Kidney (tissue), 14 donors: ENCODE measurements around the gene SLAIN2. TPM values are rescaled to one million over a fixed set of nuclear protein-coding genes. Genes with fewer than 3 reads are reported as not detected.
A peak's percentile ranks its signal among the peaks of the same experiment; 100 is the strongest.
"Not testable (repeated sequence)": the region's sequence is repeated elsewhere in the genome, so short reads cannot be mapped to it uniquely, and the experiment has no call there.

ENCODE experiments used
- DNase-seq, 5 donors: peaks; one replicate each; pipeline ENCODE4 v3.0.0-alpha.2; 2013 to 2020
- FAIRE-seq: peaks from 2 replicates; lab custom pipeline; 2012; peaks lifted over from hg19 to GRCh38; lab: Jason Lieb, UNC
- H3K27ac ChIP-seq, 2 donors: one replicate each; pipeline ENCODE4 v1.7.0; 2013; ENCODE audit warnings: low read depth in 2 of 2, low read length in 2 of 2, inconsistent platforms in 1 of 2
- H3K27me3 ChIP-seq: one replicate; pipeline ENCODE4 v1.7.1; 2013; ENCODE audit warnings: low read length, inconsistent platforms; ENCODE audit not compliant: control insufficient read depth, insufficient read depth
- H3K36me3 ChIP-seq, 3 donors: one replicate each; pipeline versions ENCODE4 v1.7.0 to v1.7.1; 2013; ENCODE audit warnings: low read length in 3 of 3, control low read depth in 1 of 3, inconsistent platforms in 1 of 3; ENCODE audit not compliant: insufficient read depth in 3 of 3, control insufficient read depth in 2 of 3
- H3K4me1 ChIP-seq, 3 donors: one replicate each; pipeline versions ENCODE4 v1.7.0 to v1.7.1; 2013; ENCODE audit warnings: low read length in 3 of 3, inconsistent platforms in 1 of 3, low read depth in 1 of 3; ENCODE audit not compliant: control insufficient read depth in 2 of 3, insufficient read depth in 2 of 3
- H3K4me3 ChIP-seq, 3 donors: one replicate each; pipeline versions ENCODE4 v1.7.0 to v1.8.1; 2013; ENCODE audit warnings: low read length in 3 of 3, control low read depth in 1 of 3, inconsistent platforms in 1 of 3
- H3K9ac ChIP-seq, 3 donors: one replicate each; pipeline versions ENCODE4 v1.7.0 to v1.7.1; 2013; ENCODE audit warnings: low read length in 3 of 3, control low read depth in 1 of 3, inconsistent platforms in 1 of 3
- H3K9me3 ChIP-seq, 3 donors: one replicate each; pipeline versions ENCODE4 v1.7.0 to v1.7.1; 2013; ENCODE audit warnings: low read length in 3 of 3, control low read depth in 1 of 3, inconsistent platforms in 1 of 3; ENCODE audit not compliant: control insufficient read depth in 2 of 3, insufficient read depth in 1 of 3
- intact Hi-C: fragments of 100-400 bp; cut with DNase I; formaldehyde crosslinking; loops from one replicate; pipeline ENCODE4 v1.11.1; 2022
- polyA plus RNA-seq: library from polyadenylated mRNA; stranded (reverse); fragments of 350-450 nt; fragmentation: Illumina TruSeq; extraction: RNeasy Lipid Tissue Mini Kit (QIAGEN cat#74804); gene quantifications from one replicate; pipeline ENCODE4 v1.2.3, GENCODE V29; 2014; ENCODE audit warnings: low read depth, low replicate concordance; ENCODE audit not compliant: insufficient read depth
- total RNA-seq: library from RNA; stranded (reverse); fragmentation: NEBNext Ultra II Directional; extraction: Animal tissue kit (Norgen Biotek cat#: 25700); gene quantifications from one replicate; pipeline ENCODE4 v1.2.1, GENCODE V29; 2021
- TF ChIP-seq, protein P1 (sequence below): IDR thresholded peaks from 3 replicates; pipeline ENCODE4 v1.5.1; 2012; ENCODE audit warnings: mild to moderate bottlenecking, moderate library complexity, borderline replicate concordance; ENCODE audit not compliant: insufficient read depth; ENCODE audit errors: extremely low read depth
- donor health status: control.
- donor health status: control.
- donor health status: control.
- donor health status: control.
- donor health status: control.
- donor health status: DM: yes; HTN: yes; CAD: no.
- donor health status: Normal renal cell carcinoma (clear cell type).

SLAIN2 gene
- total and polyA plus RNA-seq, 2 donors from 2014 or later = 23.6 to 69.1 TPM

DNA sequence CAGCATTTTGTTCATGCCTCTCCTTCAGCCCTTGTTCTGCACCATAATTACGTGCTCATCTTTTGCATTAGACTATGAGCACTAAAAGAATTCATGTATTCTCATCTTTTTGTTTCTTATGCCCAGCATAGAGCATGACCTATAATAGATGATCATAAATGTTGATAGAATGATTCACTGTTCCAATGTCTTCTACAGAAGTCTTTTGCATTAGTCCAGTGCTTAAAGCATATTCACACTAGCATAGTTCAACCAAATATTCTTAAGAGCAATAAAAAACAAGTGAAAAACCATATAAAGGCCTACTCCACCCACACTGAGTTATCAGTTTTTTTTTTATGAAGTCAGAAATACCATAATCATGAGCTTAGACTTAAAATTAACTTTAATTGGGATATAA, 105.3 kb downstream of the SLAIN2 start:
- H3K4me3 ChIP-seq = no peak overlapping the region
- no peak for DNase-seq
- no peak overlapping the region for H3K27ac ChIP-seq
- H3K9ac ChIP-seq = no peak overlapping the region
- H3K4me1 ChIP-seq = no peaks in the 10 kb centered on the region
- FAIRE-seq = no peak
- TF ChIP-seq, protein P1, sequence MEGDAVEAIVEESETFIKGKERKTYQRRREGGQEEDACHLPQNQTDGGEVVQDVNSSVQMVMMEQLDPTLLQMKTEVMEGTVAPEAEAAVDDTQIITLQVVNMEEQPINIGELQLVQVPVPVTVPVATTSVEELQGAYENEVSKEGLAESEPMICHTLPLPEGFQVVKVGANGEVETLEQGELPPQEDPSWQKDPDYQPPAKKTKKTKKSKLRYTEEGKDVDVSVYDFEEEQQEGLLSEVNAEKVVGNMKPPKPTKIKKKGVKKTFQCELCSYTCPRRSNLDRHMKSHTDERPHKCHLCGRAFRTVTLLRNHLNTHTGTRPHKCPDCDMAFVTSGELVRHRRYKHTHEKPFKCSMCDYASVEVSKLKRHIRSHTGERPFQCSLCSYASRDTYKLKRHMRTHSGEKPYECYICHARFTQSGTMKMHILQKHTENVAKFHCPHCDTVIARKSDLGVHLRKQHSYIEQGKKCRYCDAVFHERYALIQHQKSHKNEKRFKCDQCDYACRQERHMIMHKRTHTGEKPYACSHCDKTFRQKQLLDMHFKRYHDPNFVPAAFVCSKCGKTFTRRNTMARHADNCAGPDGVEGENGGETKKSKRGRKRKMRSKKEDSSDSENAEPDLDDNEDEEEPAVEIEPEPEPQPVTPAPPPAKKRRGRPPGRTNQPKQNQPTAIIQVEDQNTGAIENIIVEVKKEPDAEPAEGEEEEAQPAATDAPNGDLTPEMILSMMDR = no peak
- no peaks in the 10 kb centered on the region for H3K27me3 ChIP-seq
- no peaks in the 10 kb centered on the region for H3K9me3 ChIP-seq
- H3K36me3 ChIP-seq = no peaks in the 10 kb centered on the region
- intact Hi-C loops = no loop called here

DNA sequence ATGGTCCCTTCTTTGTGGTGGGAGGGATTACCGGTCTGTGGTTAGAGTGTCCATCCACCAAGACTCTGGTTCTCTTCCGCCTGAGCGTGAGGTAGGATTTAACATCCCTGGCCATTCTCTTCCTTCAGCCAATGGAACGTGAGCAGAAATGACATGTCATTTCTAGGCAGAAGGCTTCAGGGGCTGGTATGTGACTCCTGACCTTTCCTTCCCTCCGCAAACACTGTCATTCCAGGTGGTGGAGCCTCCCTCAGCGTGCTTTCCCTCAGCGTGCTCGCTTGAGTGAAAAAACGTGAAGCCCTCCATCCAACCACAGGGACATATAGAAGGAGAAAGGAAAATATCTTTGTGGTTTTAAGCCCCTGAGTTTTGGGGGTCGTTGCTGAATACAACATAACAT, 107.8 kb downstream of the SLAIN2 start:
- FAIRE-seq = no peak
- H3K27me3 ChIP-seq = no peaks in the 10 kb centered on the region
- no peak for DNase-seq
- no peak overlapping the region for H3K4me3 ChIP-seq
- H3K27ac ChIP-seq = no peak overlapping the region
- no peaks in the 10 kb centered on the region for H3K9me3 ChIP-seq
- TF ChIP-seq, protein P1 = no peak
- H3K36me3 ChIP-seq = no peaks in the 10 kb centered on the region
- intact Hi-C loops = no loop called here
- no peaks in the 10 kb centered on the region for H3K4me1 ChIP-seq
- no peak overlapping the region for H3K9ac ChIP-seq

DNA sequence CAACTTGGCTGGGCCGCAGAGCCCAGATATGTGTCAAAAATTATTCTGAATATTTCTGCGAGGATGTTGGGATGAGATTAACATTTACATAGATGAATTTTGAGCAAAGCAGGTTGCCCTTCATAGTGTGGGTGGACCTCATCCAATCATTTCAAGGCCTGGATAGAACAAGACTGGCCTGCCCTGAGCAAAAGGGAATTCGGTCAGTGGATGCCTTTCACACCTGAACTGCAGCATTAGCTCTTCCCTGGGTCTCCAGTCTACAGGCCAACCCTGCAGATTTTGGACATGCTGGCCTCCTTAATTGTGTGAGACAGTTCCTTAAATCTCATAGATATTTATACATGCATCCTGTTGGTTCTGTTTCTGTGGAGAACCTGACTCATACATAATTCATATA, 109.4 kb downstream of the SLAIN2 start:
- TF ChIP-seq, protein P1 = no peak
- FAIRE-seq = no peak
- no peaks in the 10 kb centered on the region for H3K27me3 ChIP-seq
- no peak overlapping the region for H3K27ac ChIP-seq
- H3K9ac ChIP-seq = no peak overlapping the region
- DNase-seq = peak in 1 of 5 donors; percentile 7
- H3K9me3 ChIP-seq = no peaks in the 10 kb centered on the region
- H3K36me3 ChIP-seq = no peaks in the 10 kb centered on the region
- no peaks in the 10 kb centered on the region for H3K4me1 ChIP-seq
- no peak overlapping the region for H3K4me3 ChIP-seq
- intact Hi-C loops = no loop called here

DNA sequence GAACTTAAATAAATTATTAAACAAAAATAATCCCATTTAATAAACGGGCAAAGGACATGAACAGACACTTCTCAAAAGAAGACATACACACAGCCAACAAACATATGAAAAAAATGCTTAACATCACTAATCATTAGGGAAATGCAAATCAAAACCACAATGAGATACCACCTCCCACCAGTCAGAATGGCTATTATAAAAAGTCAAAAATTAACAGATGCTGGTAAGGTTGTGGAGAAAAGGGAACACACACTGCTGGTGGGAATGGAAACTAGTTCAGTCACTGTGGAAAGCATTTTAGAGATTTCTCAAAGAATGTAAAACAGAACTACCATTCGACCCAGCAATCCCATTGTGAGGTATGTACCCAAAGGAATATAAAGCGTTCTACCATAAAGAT, 110.3 kb downstream of the SLAIN2 start:
- FAIRE-seq = not testable (repeated sequence)

More for the DNA sequence above, 110.3 kb downstream of the SLAIN2 start:
- H3K27me3 ChIP-seq, H3K27ac ChIP-seq, H3K4me1 ChIP-seq, H3K9me3 ChIP-seq, DNase-seq, H3K9ac ChIP-seq, H3K36me3 ChIP-seq, intact Hi-C loops, H3K4me3 ChIP-seq: not testable (repeated sequence)
